Ureter (tissue), 1 donor: Measurements from ENCODE around the gene ZNF22. TPM values are rescaled to one million over a fixed set of nuclear protein-coding genes. Genes with fewer than 3 reads are reported as not detected.
A peak's percentile ranks its signal among the peaks of the same experiment; 100 is the strongest.

Source experiments
- DNase-seq: peaks from one replicate; pipeline ENCODE4 v3.0.0-alpha.2; 2020; ENCODE audit warnings: low spot score
- total RNA-seq: library from RNA; stranded (reverse); gene quantifications from one replicate; pipeline ENCODE4 v1.2.4, GENCODE V29; 2023
- donor health status: DM: yes; HTN: yes; CAD: no.

ZNF22 gene
- total RNA-seq, 1 donor from 2014 or later = 21.2 TPM

DNA sequence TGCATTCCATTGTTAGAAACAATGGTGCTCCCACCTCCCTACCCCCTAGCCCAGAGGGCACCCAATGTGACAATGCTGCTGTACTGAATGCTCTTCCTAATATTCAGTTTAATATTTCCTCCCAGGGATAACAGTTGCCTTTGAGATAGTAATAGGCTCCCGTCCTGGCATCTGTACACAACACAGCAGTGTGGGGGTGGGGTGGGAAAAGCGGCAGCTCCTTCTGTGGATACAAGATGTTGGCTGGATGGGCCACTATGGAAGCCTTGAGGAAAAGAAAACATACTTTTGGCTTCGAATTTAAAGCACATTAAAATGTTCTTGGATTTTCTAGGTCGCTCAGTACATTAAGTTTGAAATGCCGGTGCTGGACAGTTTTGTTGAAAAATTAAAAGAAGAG lies 9.2 kb upstream of the ZNF22 start:
- DNase-seq = no peak

DNA sequence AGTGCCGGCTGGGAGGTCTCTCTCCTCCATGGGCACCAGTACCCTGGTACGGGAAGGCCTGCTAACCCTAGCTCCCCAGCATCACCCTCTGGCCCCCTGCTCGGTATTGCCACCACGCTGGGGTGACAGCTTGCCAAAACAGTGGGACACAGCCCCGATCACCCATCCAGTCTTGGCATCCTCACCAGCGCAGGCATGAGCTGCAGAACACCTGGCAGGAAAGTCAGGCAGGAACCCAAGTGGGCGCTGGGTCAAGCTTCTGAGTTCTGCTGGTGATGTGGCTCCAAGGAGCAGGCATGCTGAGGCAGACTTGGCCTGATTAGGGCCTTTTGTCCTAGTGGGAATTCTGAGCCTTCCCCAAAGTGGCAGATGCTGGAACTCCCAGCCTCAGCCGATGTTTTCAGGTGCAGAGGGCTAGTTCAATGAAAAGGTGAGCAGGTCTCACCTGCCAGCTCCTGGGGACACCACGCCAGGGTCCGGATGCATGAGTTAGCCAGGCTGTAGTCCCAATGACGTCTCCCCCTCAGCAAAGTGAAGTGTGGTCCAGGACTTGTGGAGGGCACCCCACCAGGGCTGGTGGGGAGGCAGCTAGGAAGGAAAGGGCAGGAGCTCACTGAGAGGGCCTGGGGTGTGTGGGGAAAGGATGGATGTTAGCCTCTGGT lies 8.5 kb upstream of the ZNF22 start:
- no peak for DNase-seq

DNA sequence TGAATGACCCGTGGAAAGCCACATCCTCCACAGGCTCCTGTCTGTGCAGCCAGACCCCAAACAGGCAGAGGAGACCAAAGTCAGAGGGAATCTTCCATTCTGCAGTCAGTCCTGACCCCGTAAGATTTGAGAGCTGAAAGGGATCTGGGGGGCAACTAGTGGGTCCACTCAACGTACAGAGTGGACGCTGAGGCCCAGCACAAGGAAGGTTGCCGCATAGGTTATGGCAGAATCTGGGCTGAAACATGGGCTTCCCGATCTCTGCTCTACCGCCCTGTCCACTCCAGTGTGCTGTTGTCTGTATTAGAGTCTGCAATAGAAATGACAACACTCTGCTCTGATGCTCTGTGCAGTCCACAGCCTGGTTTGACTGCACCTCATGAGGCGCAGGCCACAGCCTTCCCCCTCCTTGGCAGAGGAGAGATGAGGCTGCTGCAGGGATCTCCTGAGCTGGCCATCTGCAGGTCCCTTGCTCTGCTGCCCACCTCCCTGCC lies 7.9 kb upstream of the ZNF22 start:
- DNase-seq = no peak

DNA sequence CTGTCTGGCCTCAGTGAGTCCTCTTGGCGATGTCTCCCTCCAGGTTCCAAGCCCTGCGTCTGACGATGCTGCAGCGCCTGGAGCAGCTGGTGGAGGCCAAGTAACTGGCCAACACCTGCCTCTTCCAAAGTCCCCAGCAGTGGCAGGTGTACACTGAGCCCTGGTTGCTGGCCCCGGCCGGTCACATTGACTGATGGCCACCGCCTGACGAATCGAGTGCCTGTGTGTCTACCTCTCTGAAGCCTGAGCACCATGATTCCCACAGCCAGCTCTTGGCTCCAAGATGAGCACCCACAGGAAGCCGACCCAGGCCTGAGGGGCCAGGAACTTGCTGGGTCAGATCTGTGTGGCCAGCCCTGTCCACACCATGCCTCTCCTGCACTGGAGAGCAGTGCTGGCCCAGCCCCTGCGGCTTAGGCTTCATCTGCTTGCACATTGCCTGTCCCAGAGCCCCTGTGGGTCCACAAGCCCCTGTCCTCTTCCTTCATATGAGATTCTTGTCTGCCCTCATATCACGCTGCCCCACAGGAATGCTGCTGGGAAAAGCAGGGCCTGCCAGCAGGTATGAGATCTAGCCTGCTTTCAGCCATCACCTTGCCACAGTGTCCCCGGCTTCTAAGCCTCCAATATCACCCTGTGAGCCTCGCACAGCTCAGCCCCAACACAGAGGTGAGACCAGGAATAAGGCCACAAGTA lies 7.3 kb upstream of the ZNF22 start:
- no peak for DNase-seq

DNA sequence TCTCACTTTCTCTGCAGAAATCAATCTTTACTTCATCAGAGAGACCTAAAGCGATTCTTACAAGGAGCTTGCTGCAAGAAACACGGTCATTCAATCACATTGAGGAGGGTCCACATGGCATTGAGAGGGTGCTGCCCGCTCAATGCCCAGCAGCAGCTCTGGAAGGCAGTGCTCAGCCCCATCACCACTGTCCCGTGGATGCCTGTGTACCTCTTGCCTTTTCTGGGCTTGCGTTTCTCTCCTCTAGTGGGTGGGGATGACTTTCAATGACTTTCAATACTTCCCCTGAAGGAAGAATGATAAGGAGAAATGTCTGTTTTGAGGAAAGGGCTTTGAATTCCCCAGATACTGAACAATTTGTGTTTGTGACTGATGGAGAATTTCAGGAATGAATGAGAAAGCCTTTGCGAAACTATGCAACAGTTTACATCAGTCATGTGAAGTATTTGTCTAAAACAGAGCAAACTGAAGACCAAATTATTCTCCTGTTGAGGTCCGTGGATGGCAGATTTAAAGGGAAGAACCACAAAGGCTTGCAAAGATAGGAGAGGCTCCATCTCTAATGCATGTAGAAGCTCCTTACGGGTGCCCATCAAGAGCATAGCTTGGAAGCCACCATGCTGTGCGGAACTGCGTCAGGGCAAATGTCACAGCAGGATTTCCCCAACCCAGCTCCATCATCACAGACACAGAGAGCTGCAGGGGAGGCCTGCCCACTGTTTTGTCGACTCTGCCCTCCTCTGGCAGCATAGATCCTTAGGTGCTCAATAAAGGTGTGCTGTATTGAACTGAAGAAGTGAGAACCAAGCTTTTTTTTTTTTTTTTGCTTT lies 6.6 kb upstream of the ZNF22 start:
- no peak for DNase-seq

DNA sequence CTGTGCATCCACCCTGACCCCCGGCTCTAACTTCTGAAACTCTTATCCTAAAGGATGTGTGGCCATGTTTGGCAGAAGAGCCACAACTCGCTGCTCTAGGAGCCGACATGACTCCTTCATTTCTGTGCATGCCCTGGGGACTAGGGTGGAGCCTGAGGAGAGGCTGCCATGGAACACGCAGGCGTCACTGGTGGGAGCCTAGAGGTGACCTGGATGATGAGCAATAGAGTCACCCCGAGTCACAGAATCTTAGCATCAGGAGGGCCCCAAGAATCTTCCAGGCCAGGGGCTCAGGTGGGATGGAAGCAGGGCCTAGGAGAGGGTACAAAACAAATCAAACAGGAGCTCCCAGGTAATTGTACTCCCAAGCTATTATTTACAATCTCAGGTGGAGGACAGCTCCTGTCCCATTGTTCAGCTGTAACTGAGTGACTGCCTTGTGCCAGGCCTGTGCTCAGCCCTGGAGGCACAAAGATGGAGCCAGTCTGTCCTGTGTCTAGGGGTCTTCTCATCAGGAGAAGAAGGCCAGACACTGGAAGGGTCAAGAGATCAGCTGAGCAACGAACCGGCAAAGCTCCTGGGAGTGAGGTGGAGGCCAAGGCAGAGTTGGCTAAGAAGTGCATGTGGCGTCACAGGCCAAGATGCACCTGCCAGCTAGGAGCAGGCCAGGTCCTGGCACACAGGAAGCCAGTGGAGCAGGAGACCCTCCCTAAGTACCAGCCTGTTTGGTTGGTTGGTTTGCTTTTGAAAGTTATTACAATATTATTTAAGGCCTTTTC lies 5.8 kb upstream of the ZNF22 start:
- no peak for DNase-seq

DNA sequence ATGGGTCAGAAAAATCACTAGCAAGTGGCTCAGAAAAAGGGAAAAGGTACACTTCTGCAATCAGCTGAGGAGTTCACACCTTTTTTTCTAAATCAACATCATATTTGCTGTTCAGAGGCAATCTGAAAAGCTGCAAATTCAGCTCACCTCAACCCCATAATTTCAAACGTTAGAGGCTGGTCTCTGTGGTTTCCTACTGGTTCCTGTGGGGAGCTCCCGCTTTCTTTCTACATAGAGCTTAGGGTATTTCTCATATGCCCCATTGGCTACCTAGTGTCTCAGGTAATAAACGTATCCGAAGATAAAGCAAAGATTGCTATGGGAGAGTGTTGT lies 5.2 kb upstream of the ZNF22 start:
- no peak for DNase-seq

DNA sequence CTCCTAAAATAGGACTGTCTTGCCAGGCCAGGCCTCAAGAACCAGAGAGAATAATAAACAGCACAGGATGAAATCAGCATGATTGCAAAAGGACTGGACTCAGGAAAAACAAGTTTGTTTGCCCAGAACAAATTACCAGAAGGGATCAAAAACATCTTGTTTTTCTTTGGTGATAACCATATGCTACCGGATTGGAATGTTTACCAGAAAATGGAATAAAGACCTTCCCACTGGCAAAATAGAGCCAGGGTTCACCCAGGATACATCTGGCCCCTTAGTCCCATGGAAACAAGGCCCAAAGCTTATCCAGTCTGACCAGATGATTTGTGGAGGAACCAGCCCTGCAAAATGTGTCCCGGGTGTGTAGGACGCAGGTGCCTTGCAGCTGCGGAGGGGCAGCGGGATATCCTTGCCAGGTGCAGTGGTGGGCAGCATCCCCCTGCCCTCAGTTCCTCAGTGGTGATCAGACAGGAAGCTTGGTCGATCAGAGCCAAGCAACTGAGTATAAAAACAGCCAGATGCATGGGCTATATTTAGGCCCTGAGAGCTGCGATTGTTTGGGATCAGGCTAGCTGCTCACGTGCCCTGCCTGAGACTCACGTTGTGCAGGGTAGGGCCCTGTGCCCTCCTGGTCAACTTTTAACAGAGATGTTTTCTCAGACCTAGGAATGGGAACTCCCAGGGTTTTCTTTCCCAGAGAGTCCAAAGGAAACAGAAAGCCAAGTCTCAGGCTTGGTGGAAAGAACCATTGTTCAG lies 4.6 kb upstream of the ZNF22 start:
- peak; percentile 71 for DNase-seq

DNA sequence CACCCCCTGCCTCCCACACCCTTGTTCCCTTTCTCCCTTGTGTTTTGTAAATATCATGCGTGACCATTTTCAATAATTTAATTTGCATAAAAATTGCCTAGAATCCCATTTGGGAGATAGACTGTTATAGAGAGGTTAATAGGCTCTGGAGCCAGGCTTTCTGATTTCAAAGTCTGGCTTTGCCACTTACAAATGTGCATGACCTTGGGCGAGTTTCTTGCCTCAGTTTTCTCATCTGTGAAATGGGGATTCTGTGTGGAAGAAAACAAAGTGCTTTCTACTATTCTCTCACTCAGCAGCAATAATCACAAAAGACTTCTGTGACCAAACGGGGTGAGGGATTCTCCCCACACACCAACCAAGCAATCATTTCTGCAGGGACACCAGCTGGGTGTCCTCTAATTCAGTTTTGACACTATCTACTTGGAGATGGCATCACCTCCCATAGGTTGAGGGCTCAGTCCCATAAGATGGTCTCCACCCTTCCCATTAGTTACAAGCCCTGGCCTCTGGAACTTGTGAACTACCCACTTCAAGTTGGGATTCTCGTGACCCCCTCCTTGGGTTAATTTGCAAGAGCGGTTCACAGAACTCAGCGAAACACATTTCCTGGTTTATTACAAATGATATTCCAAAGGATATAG lies 3.5 kb upstream of the ZNF22 start:
- DNase-seq = no peak

DNA sequence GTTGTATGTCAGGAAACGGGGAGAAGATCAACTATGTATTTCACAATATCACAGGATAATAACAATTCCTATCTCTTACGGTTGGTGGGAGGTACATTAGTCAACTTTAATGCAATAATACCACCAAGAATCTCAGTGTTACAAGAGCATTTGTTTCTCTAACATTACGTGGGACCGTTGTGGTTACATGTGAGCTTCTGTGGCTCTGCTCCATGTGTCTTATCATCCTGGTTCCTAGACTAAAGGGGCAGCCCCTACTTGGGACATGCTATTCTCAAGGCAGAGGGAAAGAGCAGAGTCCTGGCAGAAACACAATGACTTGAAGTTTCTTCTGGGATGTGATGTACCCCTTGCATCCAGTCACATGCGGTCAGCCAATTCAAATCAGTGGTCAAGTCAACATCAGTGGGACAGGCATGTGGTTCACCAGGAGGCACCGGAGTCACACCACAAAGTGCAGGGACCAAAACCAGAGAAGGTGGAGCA lies 2.5 kb upstream of the ZNF22 start:
- DNase-seq = no peak

DNA sequence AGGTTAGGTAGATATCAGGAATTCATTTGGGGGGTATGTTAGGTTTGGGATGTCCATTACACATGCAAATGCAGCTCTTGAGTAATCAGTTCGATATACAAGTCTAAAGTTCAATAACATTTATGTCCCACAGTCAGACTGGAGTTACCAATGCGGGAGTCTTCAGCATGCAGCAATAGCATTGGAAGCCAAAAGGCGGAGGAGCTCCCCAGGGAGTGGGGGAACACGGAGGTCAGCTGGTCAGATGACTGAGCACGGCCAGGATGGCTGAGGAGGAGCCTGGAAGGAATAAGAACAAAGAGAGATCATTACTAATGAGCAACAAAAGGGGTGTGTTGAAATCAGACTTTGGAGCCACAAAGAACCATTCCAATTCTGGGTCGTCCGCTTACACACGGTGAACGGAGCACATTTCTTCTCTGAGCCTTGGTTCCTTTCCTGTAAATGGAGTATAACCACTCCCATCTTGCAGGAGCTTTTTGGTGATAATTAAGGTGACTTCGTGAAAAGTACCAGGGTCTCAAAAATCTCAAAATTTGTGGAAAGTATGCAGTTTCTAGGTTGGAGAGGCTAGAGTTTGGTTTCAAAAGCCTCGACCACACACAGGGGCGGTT lies 478 bp upstream of the ZNF22 start:
- DNase-seq = peak; percentile 76

DNA sequence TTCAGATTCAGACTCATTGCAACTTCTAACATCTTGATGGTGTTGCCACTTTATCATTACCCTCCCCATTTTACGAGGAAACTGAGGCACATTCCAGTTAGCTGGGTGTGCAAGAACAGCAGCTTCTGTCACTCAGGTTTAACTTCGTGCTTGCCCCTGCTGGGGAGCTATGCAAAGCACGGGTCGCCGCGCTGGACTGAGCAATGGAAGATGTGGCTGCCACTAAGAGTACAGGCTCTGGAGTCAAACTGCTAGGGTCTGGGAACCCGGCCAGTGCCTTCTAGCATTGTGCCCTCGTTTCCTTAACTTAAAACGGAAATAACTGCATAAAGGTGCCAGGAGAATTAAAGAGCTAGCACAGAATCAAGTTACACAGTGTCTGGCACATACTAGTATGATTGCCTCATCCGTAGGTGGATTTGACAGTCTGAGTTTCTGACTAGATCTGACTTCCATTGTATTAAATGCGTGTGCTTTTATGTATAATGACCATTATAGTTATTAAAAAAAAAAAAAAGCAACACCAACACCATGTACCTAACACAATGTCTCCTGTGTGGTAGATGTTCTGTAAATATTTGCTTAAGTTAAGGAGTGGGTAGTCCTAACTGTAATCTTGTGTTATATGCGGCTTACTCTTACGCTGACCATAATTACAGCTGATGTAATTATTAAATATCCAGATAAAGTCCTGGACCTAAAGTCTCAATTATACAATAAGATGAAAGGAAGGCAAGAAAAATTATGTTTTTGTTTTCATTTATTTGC lies 842 bp downstream of the ZNF22 start:
- DNase-seq = peak; percentile 69

DNA sequence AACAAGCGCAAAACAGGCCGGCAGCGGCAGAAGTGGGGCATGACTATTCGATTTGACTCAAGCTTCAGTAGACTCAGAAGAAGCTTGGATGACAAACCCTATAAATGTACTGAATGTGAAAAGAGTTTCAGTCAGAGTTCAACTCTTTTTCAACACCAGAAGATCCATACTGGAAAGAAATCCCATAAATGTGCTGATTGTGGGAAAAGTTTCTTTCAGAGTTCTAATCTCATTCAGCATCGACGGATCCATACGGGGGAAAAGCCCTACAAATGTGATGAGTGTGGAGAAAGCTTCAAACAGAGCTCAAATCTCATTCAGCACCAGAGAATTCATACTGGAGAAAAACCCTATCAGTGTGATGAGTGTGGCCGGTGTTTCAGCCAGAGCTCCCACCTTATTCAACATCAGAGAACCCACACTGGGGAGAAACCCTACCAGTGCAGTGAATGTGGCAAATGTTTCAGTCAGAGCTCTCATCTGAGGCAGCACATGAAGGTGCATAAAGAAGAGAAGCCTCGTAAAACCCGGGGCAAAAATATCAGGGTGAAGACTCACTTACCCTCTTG lies 2.8 kb downstream of the ZNF22 start:
- DNase-seq = no peak

DNA sequence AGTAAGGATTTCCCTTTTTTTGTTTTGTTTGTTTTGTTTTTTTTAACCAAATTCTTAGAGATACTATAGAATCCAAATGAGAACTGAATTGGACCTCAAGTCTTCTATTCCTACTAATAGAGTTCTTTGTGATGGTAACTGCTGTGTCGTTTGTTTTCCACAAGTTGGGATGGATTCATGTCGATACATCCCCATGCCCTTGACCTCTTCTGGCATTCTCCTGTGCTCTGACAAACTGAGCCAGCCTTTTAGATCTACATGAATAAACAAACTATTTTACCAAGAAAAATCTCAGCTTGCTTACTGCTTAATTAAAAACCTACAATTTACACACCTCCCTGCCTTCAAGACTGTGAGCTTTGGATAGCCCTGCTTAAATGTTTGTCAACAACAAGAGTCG lies 3.9 kb downstream of the ZNF22 start:
- no peak for DNase-seq

DNA sequence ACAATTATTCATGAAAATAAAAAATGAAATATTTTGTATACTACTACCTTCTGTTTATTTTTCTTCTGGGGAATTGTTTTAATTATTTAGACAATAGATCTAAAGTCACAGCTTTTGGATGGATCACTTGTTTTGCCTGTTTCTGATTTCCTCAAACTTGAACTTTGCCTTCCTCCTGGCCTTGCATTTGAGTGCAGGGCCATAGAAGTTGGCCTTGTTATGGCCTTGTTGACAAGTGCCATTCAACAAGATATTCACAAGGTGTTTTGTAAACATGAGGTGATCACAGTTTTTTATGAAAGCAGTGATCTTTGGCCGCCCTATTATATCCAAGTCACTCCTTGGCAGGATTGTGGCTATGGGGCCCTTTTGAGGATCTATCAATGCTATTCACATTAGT lies 4.6 kb downstream of the ZNF22 start:
- DNase-seq = no peak

DNA sequence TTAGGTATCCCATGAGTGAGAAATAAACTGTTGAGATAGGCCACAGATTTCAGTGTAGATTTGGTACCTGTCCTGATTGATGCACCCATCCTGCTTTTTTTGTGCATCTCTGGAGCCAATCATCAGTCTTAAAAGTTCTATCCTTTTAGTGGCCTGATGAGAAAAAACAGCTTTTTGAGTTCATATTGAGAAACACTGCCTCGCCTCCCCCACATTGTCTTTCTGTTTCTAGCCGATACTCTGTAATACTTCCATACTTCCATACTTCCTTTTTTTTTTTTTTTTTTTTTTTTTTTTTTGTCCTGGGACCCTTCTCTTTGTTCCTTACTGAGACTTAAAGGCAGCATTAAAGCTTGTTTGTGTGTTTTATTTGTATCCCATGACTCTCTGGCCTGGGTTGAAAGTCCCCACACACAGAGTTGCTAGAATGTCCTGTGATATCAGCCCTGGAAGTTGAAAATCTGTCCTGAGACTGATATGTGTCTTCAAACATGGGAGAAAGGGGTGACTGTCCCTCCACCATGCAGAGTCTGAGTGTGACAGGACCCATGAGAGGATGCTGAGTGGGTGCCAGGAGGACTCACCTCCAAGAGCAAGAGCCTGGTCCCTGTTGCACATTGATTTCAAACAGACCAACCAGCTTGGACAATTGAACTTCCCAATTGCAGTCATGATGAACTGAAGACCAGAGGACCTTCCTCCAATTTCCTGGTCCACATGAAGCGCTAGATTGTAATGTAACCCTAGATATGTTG lies 5.7 kb downstream of the ZNF22 start:
- DNase-seq = no peak

DNA sequence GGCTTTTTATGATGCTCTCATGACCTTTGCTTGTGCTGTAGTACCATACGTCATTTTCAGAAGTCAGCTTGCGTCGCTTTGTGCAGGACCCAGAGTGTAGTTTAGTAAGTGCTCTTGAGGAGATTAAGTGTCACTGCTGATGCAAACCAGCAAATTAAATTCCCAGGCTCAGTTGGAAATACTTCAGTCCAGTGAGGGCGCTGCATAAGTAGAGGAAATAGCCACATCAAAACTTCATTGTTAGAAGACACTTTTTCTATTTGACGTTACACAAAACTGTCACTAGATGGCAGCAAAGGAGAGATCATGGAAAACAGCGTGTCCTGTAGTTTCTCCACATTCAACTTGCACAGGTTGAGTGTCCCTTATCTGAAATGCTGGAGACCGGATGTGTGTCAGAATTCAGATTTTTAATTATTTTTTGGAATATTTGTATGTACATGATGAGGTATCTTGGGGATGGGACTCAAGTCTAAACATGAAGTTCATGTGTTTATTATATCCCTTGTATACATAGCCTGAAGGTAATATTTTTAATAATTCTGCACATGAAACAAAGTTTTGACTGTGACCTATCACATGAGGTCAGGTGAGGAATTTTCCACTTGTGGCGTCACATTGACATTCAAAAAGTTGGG lies 7.9 kb downstream of the ZNF22 start:
- no peak for DNase-seq

DNA sequence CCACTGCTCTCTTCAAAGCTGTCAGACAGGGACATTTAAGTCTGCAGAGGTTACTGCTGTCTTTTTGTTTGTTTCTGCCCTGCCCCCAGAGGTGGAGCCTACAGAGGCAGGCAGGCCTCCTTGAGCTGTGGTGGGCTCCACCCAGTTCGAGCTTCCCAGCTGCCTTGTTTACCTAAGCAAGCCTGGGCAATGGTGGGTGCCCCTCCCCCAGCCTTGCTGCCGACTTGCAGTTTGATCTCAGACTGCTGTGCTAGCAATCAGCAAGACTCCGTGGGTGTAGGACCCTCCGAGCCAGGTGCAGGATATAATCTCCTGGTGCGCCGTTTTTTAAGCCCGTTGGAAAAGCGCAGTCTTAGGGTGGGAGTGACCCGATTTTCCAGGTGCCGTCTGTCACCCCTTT lies 13.8 kb downstream of the ZNF22 start:
- peak; percentile 50 for DNase-seq
